ENCODE measurements around the gene DIS3L.
"Not testable (repeated sequence)": the region's sequence is repeated elsewhere in the genome, so short reads cannot be mapped to it uniquely, and the experiment has no call there.

DNA sequence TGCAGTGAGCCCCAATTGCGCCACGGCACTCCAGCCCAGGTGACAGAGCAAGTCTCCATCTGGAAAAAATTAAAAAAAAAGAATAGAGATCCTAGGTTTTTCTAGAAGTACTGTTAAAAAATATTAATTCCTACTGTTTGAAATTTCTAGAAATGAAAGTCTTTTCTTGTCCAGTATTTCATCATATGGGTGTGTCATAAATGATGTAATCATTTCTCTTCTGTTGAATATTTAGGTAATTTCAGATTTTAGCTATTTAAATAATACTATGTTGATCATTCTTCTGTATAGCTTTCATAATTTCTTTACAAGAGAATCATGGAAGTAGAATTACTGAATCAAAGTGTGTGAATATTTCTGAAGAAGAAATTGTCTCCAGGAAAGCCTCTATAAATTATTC lies 88.0 kb downstream of the DIS3L start:
- TF ChIP-seq CTCF, POLR2AphosphoS5 (IDR thresholded peaks at IDR 0.05): not testable (repeated sequence)
